ENCODE data around the gene RIOK2.
"Not testable (repeated sequence)": the region's sequence is repeated elsewhere in the genome, so short reads cannot be mapped to it uniquely, and the experiment has no call there.

The RIOK2 gene

DNA sequence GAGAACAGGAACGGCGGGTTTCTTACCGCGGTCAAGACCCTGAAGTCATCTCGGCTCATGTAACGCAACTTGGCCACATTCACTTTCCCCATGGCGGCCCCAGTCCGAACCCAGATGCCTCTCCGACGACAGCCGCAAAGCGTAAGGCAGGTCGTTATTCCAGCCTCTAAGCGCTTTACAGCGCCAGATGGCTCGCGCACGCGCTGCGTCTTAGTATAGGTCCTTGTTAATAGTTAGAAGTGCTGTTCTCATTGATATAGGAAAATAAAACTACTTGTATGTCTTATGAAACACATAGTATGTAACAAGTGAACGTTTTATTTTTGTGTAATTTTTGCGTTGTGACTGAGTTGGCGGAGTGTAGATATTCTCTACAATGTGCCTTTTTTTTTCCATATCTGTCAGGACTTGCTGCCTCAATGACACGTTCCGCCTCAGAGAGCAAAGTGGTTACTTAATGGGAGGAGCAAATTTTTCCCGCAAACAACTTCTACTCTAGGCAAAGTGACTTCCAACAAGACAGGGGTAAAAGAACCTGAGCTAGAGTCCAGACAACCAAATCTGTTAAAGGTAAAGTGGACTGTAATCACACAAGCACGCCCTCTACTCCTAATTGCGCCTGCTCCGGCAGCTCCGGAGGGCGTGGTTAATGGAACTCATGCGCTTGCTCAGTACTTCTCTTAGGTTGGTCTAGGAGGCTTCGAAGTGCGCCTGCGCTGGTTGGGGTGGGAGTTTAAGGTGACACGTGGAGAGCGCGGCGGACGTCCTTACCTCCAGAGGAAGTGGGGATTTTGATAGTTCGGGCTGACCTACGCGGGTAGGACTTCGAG lies at the start of gene RIOK2:
Gene RIOK2, minus strand, starts transcription at position 148 of the 830 bp plus-strand sequence. Its CDS starts 56 bp downstream, at position 92.
- peak; percentile 95 for DNase-seq

DNA sequence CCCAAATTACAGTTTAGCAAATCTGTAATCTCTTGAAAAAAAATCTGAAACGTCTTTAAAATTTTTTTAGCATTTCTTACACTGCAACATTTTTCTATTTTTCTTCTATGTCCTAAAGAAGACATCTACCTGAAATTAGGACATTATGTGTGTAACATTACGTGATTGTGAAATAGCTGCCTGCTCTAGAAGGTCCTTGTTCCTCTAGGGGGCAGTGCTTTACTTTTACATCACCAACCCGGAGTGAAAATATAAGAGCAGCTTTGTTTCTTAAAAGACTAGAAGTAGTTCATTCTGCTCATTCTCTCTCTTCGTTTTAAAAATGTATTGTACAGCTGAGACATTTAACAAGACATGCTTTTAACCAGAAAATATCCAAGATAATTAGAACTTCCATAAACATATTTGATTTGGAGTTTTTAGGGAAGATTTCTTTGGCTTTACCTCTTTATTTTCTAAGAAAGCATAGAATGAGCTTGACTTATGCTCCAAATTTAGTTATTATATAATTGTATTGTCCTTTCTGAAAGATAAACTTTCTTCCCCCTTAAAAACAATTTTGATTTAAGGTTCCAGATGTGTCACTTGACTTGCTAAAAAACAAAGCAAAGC lies 48.1 kb upstream of the RIOK2 start:
- peak; percentile 78 for DNase-seq

DNA sequence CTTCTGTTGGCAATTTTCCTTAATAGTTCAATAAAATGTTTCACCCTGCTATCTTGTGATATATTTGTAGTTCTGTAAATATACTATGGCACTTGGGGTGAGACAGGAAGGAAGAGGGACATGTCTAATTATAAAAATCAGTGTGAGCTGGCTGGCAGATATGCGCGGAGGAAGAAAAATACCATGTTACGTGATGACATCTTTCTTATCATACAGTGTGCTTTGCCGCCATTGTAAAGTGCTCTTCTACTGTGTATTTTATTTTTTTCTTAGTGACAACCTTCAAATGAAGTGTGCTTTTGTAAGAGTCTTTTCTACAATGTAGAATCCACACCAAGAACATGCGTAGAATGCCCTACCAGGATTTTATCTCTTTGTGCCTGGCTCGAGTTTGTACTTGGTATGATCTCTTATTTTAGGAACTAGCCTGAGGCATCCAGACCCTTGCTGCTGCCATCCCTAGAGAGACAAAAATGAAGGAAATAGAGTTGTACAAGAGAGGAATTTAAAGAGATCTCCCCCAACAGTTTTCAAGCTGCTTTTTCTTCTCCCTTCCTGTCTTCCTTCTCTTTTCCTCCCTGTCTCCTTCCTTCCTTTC lies 46.7 kb upstream of the RIOK2 start:
- DNase-seq = no peak

DNA sequence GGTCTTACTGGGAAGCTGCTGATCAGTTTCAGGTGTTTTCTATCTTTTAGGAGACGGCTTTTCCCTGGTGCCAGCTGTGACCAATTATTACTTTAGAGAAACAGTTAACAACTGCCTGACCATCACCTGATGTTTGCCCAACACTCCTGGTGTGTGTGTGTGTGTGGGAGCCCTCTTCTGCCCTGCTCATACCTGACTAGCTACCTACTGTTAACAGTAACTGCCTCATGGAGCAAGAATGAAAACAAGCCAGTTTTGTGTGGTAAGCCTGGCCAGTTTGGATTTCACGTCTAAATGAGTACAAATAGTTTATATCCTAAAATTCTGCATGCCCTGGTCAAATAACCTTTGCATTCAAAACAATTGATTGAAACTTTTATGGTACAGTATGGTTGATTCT lies 46.1 kb upstream of the RIOK2 start:
- DNase-seq = no peak

DNA sequence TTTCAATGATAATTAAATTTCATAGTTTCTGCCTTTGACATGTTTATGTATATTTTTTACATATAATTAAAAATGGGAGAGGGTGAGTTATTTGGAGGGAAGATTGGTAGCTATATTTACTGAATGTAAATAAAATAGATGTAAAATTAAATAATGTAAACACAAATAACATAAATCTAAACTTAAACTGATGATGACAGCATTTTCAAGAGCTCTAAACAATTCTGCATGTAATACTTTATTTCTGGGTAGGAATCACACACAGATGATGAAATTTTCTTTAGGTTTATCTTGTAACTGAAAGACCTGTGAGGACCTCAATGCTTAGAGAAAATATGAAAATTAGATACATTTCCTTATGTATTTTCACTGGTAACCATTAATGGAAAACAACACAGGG lies 42.2 kb upstream of the RIOK2 start:
- no peak for DNase-seq

DNA sequence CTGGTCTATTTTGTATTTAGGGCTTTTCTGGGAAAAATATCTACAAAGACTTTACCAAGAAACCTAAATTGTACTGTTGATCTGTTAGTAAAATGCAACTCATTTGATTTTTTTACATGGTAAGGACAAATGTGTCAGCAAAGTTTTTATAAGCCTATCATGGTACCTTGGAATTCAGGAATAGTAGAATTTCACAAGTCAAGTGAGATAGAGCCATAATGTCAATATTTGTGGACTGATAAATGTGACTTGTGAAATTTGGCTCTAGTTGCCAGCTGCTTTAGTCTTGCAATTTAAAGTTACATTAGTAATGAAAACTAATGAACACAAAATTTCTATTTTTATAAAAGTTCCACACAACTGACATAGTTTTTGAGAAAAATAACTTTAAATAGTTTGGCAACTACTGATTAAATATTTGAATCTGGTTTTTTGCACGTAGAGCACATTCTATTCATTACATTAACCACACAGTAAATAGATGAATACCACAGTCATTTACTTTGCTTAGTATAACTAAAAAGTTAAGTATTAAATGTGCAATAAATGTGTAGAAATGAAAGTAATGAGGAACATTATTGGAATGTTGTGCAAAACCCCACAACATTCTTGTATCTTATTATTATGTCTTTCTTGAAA lies 41.2 kb upstream of the RIOK2 start:
- peak; percentile 46 for DNase-seq

DNA sequence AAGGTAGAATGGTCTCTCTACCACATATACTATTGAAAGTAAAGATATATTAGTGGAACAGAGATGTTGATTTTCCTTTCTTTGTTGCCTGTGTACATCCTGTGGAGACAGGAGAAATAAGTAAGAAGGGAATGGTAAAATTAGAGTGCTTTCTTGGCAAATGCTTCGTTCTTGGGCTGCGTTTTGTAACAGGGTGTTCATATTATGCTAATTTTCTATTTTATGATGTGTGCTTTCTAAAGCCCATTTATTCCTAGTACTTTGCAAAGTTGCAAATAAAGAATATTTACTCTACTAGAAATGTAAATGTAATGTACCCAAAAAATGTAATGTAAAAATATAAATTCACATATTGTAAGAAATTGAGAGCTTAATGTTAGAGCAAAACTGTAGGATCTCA lies 40.5 kb upstream of the RIOK2 start:
- no peak for DNase-seq

DNA sequence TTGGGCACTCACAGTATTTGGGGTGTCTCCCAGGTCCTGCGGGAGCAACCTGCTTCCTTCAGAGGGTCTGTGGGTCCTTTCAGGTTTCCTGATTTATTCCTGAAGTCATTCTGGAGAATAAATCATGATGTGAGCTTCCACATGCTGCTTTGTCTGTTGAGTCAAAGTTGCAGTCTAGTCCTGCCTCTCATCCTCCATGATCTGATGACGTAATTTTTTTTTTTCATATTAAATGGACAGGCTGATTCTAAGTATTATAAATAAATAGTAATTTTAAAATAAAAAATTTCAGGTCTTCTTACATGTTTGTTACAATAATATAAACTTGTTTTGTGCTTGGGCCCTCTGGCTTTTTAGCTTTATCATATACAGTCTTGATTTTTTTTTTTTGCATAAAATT lies 26.3 kb upstream of the RIOK2 start:
- DNase-seq = no peak

DNA sequence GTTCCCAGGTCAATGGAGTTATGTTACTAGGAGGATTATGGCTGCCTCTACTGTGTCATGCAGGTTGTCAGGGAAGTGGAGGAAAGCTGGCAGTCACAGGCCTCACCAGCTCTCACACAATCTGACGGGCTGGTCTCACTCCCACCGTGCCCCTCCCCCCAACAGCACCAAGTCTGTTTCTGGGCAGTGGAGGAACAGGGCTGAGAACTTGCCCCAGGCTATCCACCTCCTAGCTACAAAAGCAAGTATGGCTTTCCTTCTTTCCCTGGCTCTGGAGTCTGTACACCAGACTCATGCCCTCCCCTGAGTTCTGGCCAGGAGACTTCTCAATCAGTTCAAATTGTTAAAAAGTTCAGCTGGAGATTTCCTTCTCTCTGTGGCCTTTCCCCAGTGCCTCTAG lies 25.7 kb upstream of the RIOK2 start:
- DNase-seq = no peak

DNA sequence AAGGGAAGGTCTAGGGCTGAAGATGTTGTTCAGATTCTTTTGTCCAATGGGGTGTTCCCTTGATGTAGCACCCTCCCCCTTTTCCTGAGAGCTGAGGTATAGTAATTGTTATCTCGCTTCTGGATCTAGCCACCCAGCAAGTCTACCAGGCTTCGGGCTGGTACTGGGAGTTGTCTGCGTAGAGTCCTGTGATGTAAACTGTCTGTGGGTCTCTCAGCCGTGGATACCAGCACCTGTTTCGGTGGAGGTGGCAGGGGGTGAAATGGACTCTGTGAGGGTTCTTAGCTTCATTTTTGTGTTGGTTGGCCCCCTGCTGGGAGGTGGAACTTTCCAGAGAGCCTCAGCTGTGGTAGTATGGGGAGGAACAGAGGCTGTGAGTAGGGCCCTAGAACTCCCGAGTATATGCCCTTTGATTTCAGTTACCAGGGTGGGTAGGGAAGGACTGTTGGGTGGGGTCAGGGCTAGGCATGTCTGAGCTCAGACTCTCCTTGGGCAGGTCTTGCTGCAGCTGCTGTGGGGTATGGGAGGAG lies 25.2 kb upstream of the RIOK2 start:
- DNase-seq = no peak

DNA sequence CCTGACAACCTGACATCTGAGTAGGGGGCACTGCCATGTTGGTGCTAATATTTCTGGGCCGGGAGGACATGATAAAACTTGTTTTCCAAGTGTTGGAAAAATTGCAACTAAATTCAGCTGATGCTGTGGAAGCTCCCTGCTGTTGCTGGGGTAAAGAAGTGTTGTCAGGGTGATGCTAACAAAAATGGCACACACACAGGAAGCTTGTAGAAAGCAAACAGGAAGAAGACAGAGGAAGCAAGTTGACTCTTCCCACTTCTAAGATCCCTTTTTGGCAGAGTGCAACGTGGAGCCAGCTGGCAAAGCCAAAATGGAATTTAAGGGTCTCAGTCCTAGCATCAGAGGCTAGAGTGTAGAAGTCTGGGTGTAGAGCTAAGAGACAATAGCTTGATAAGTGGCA lies 11.3 kb upstream of the RIOK2 start:
- DNase-seq = no peak

DNA sequence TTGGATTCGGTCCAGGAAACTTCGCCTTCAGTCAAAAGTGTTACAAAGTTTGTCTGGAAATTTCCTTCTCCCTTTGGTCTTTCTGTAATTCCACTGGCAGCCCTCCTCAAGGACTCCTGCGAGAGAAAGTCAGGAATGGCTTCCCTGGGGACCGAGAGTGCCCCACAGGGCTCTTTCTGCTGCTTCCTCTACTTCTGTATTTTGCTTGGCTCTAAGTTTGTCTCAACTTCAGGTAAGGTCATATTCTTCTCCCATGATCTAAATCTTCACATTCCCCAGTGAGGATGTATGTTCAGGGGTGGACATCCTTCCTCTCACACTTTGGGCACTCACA lies 10.3 kb upstream of the RIOK2 start:
- no peak for DNase-seq

DNA sequence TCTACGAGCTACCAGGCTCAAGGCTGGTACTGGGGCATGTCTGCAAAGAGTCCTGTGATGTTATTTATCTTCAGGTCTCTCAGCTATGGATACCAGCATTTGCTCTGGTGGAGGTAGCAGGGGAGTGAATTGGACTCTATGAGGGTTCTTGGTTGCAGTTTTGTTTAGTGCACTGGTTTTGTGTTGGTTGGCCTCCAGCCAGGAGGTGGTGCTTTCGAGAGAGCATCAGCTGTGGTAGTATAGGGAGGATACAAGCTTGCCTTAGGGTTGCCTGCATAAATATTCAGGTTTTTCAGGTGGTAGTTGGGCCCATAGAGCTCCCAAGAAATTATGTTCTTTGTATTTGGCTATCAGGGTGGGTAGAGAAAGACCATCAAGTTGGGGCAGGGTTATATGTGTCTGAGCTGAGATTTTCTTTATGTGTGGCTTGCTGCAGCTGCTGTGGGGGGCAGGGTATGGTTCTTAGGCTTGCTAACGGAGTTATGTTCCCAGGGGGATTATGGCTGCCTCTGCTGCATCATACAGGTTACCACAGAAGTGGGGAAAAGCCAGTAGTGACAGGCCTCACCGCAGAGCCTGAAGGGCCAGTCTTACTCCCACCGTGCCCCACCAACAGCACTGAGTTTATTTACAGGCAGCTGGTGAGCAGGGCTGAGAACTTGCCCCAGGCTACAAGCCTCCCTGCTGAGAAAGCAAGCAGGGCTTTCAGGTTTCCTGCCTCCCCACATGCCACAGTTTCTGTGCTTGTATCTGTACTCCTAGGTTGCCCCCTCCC lies 9.7 kb upstream of the RIOK2 start:
- DNase-seq = no peak

DNA sequence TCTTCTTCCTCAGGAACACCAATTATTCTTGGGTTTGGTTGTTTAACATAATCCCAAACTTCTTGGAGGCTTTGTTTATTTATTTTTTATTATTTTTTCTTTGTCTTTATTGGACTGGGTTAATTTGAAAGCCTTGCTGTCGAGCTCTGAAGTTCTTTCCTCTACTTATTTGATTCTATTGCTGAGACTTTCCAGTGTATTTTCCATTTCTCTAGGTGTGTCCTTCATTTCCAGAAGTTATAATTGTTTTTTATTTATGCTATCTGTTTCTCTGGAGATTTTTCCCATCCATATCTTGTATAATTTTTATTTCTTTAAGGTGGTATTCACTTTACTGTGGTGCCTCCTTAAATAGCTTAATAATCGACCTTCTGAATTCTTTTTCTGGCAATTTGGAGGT lies 8.8 kb upstream of the RIOK2 start:
- no peak for DNase-seq

DNA sequence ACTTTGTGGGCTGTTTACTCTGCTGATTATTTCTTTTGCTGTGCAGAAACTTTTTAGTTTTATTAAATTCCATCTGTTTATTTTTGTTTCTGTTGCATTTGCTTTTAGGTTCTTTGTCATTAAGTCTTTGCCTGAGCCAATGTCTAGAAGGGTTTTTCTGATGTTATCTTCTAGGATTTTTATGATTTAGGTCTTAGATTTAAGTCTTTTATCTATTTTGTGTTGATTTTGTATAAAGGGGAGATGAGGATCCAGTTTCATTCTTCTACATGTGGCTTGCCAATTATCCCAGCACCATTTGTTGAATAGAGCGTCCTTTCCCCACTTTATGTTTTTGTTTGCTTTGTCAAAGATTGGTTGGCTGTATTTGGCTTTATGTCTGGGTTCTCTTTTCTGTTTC lies 6.5 kb upstream of the RIOK2 start:
- not testable (repeated sequence) for DNase-seq

DNA sequence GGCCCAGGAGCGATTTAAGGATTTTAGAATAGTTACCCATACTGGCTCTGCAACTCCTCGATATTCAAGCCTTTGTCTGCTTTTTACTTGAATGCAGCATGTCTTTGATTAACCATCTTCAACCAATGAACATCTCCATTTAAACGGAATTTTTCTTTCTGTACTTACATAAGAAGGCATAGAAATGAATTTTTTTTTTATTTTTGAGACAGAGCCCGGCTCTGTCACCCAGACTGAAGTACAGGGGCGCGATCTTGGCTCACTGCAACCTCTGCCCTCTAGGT lies 825 bp upstream of the RIOK2 start:
- no peak for DNase-seq

DNA sequence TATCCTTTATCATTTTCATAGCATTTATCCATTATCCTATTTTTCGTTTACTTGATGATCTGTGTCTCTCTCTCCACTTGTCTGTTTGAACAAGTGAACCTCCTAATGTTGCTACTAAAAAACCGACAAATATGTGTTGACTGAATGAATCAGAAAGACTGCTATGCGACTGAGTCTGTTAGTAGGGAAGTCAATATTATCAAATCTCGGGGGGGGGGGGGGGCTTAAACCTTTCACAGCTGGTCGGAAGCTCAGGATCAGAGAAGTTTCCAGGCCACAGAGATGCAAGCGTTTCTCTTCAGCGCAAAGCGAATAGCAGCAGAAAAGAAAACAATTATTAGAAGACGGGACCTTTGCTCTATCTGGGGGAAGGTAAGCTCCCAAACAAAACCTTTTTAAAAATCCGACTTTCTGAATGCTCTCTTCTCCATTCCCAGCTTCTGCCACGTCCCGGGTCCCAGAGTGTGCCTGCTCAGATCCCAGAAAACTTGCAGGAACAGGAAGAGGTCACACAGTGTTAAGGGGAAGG lies 412 bp downstream of the RIOK2 start:
- DNase-seq = peak; percentile 4

DNA sequence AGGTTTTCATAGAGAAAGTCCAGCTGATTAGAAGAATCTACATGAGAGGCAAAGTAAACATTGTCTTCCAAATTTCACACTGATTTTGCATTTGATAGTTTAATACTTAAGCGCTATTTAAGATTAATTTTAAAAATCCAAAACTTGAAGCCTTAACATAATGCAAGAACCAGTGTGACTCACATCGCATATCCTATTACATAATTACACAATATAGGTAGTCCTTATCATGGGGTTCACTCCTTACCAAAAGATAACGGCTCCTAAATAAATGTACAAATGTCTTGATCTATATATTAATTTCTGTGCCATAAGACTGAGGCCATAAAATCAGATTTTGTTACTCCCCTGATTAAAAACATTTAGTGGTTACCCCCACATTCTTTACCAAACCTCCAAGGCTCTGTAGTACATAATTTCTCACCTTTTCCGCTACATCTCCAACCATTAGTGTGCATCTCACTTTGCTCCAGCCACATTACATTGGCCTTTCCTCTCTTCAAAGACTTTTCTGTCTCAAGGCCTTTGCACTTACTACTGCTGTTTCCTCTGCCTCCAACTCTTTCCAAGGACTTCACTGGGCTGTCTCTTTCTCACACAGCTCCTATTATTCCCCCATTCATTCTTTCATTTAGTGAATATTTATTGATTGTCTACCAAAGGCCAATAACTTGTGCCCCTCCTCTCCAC lies 1.0 kb downstream of the RIOK2 start:
- DNase-seq = peak; percentile 41

DNA sequence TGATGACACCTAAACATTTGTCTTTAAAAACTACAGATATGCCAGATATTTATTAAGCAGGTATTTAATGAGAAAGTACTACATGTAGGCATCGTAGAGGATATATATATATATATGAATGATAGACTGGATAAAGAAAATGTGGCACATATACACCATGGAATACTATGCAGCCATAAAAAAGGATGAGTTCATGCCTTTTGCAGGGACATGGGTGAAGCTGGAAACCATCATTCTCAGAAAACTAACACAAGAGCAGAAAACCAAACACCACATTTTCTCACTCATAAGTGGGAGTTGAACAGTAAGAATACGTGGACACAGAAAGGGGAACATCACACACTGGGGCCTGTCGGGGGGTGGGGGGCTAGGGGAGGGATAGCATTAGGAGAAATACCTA lies 3.6 kb downstream of the RIOK2 start:
- not testable (repeated sequence) for DNase-seq

DNA sequence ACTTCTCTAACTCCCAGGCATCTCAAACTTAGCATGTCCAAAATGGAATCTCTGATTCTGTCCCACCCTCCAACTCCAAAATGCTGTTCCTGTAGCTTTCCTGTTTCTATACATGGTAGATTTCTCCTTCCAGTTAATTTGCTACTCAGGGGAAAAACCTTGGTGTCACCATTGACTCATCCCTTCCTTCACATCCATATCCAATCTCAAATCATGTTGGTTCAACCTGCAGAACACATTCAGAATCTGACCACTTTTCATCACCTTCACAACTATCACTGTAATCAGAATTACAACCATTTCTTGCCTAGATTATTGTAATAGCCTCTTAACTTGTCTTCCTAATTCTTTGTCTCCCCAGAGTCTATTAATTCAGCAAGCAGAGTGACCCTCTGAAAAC lies 10.8 kb downstream of the RIOK2 start:
- DNase-seq = no peak

DNA sequence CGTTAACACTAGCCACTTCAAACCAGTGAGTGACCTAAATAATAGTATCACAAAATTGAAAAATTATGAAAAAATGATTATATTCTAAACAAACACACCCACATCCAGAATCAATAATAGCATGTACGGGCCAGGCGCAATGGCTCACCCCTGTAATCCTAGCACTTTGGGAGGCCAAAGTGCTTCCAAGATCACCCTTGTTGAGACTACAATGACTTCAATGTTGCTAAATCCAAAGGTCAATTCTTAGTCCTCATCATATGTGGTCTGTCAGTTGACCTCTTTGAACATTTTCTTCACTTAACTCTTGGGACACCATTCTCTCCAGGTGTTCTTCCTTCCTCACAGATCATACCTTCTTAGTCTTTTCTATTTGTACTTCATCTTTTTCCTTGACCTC lies 11.3 kb downstream of the RIOK2 start:
- no peak for DNase-seq

DNA sequence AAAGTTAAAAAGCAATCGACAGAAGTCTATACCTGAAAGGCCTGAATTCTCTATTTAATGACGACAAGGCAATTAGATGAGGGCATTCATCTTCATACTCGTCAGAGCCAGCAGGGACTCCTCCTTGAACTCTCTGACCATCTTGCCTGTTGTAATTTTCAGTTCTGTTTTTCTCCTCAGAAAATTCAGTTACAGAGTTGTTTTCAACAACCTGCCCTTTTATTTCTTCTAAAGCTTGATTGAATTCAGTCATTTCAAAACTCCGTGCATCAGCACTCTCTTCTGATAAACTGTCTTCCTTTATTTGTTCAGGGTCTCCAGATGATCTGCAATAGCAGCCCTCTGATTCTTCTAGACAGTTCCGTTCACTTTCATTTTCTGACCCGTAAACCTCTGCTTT lies 15.6 kb downstream of the RIOK2 start:
- no peak for DNase-seq
